HG02981 (cell line): ENCODE data around the gene GK.
"Not testable (repeated sequence)": the region's sequence is repeated elsewhere in the genome, so short reads cannot be mapped to it uniquely, and the experiment has no call there.

Experiments
- ATAC-seq: cut with Tn5 transposase; IDR thresholded peaks from one replicate; pipeline ENCODE4 v1.9.1; 2021; ENCODE audit warnings: mild to moderate bottlenecking, moderate library complexity; ENCODE audit not compliant: unreplicated experiment

The GK gene

GRCh38 chrX:30652527-30653414, 452 bp upstream of the GK start:
- ATAC-seq: peak; percentile 82

- ATAC-seq: not testable (repeated sequence)
These were observed 1.2 kb downstream of the GK start for GRCh38 chrX:30654386-30654785.

GRCh38 chrX:30654989-30655607, 1.9 kb downstream of the GK start:
- ATAC-seq: no peak

GRCh38 chrX:30655991-30656390, 2.8 kb downstream of the GK start:
- no peak for ATAC-seq

- no peak for ATAC-seq
These were observed 4.3 kb downstream of the GK start for GRCh38 chrX:30657196-30658161.

- peak; percentile 53 for ATAC-seq
These were observed 6.2 kb downstream of the GK start for GRCh38 chrX:30659421-30659820.

GRCh38 chrX:30661228-30661627, 8.0 kb downstream of the GK start:
- ATAC-seq: no peak

GRCh38 chrX:30663322-30663721, 10.1 kb downstream of the GK start:
- ATAC-seq: no peak

GRCh38 chrX:30665471-30665870, 12.2 kb downstream of the GK start:
- ATAC-seq: no peak

GRCh38 chrX:30666094-30666493, 12.9 kb downstream of the GK start:
- ATAC-seq: no peak

GRCh38 chrX:30668581-30668980, 15.4 kb downstream of the GK start:
- ATAC-seq: no peak

GRCh38 chrX:30671189-30671588, 18.0 kb downstream of the GK start:
- not testable (repeated sequence) for ATAC-seq

- ATAC-seq: no peak
These were observed 20.0 kb downstream of the GK start for GRCh38 chrX:30673127-30673796.

GRCh38 chrX:30673884-30674598, 20.8 kb downstream of the GK start:
- no peak for ATAC-seq

- no peak for ATAC-seq
These were observed 21.6 kb downstream of the GK start for GRCh38 chrX:30674799-30675198.

GRCh38 chrX:30679369-30679768, 26.1 kb downstream of the GK start:
- ATAC-seq: no peak

- no peak for ATAC-seq
These were observed 27.4 kb downstream of the GK start for GRCh38 chrX:30680618-30681017.

GRCh38 chrX:30688641-30689040, 35.4 kb downstream of the GK start:
- no peak for ATAC-seq

GRCh38 chrX:30689116-30689515, 35.9 kb downstream of the GK start:
- no peak for ATAC-seq

GRCh38 chrX:30690330-30690729, 37.1 kb downstream of the GK start:
- no peak for ATAC-seq
